Parathyroid adenoma (tissue), 2 donors: Measurements from ENCODE around the gene MTMR3.
"Not testable (repeated sequence)": the region's sequence is repeated elsewhere in the genome, so short reads cannot be mapped to it uniquely, and the experiment has no call there.

ENCODE experiments used
- H2AFZ ChIP-seq: fragments of 300-600 bp; sonication (generic); one replicate; pipeline ENCODE4 v1.7.0; 2017; ENCODE audit warnings: antibody characterized with exemption, mild to moderate bottlenecking
- H3K27ac ChIP-seq: fragments of 300-600 bp; sonication (generic); one replicate; pipeline ENCODE4 v1.7.0; 2017
- H3K27me3 ChIP-seq: fragments of 300-600 bp; sonication (generic); one replicate; pipeline ENCODE4 v1.7.0; 2017; ENCODE audit warnings: low read length; ENCODE audit not compliant: control insufficient read depth, insufficient read depth
- H3K36me3 ChIP-seq: fragments of 300-600 bp; sonication (generic); one replicate; pipeline ENCODE4 v1.7.0; 2017; ENCODE audit warnings: low read length; ENCODE audit not compliant: control insufficient read depth, insufficient read depth
- H3K4me1 ChIP-seq: fragments of 300-600 bp; sonication (generic); one replicate; pipeline ENCODE4 v1.7.0; 2017; ENCODE audit warnings: control low read depth
- H3K4me2 ChIP-seq: fragments of 300-600 bp; sonication (generic); one replicate; pipeline ENCODE4 v1.7.0; 2017; ENCODE audit warnings: low read length
- H3K4me3 ChIP-seq: fragments of 300-600 bp; sonication (generic); one replicate; pipeline ENCODE4 v1.7.0; 2017; ENCODE audit warnings: low read depth, low read length
- H3K79me2 ChIP-seq: fragments of 300-600 bp; sonication (generic); one replicate; pipeline ENCODE4 v1.7.0; 2017; ENCODE audit warnings: control low read depth
- H3K9ac ChIP-seq: fragments of 300-600 bp; sonication (generic); one replicate; pipeline ENCODE4 v1.7.0; 2017; ENCODE audit warnings: mild to moderate bottlenecking
- H3K9me3 ChIP-seq: fragments of 300-600 bp; sonication (generic); one replicate; pipeline ENCODE4 v1.7.0; 2017; ENCODE audit warnings: low read length; ENCODE audit not compliant: control insufficient read depth
- TF ChIP-seq, protein P1 (sequence below): fragments of 300-600 bp; sonication (generic); IDR thresholded peaks from one replicate; pipeline ENCODE4 v1.7.0; 2017; ENCODE audit warnings: antibody characterized with exemption, mild to moderate bottlenecking
- donor health status: primary hyperparathyroidism.

The MTMR3 gene

DNA sequence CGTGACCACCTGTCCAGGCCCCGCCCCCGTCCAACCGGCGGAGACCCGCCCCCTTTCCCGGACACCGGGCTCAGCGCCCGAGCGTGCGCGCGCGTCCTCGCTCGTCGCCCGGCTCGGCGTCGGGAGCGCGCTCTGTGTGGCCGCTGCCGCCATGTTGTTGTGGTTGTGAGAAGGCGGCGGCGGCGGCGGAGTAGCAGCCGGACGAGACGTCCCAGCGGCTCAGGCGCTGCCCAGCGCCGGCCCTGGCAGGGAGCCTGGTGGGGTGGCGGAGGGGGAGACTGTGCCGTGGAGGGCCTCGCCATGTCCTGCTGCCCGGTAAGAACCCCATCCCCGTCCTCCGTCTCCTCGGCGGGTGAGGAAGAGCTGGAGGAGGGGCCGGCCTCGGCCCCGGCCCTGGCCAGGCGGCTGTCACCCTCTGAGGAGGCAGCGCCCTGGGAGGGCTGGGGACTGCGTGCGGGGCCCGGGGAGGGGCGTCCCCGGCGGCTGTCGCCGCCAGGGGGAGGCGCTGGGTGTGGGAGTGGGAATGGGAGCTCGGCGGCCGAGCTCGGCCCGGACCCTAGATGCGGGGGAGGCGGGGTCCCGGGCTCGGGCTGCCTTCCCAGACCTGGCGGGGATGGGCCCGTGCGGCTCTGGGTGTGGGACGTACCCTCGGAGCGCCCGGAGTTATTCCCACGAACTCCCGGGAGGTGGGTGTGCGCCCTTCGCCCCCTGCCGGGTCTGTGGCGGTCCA, at the start of gene MTMR3:
Gene MTMR3, plus strand, starts transcription at position 130 of the 730 bp plus-strand sequence. CDS start 87,886 bp downstream, outside the sequence.
- H3K9ac ChIP-seq = no peak within 1 kb of the TSS
- peak within 1 kb of the TSS; percentile 85 for H3K27ac ChIP-seq
- peaks cover 10% of the 10 kb centered on the region for H3K79me2 ChIP-seq
- H3K4me3 ChIP-seq = peak within 1 kb of the TSS; percentile 95
- no peaks in the 10 kb centered on the region for H3K4me1 ChIP-seq
- TF ChIP-seq, protein P1, sequence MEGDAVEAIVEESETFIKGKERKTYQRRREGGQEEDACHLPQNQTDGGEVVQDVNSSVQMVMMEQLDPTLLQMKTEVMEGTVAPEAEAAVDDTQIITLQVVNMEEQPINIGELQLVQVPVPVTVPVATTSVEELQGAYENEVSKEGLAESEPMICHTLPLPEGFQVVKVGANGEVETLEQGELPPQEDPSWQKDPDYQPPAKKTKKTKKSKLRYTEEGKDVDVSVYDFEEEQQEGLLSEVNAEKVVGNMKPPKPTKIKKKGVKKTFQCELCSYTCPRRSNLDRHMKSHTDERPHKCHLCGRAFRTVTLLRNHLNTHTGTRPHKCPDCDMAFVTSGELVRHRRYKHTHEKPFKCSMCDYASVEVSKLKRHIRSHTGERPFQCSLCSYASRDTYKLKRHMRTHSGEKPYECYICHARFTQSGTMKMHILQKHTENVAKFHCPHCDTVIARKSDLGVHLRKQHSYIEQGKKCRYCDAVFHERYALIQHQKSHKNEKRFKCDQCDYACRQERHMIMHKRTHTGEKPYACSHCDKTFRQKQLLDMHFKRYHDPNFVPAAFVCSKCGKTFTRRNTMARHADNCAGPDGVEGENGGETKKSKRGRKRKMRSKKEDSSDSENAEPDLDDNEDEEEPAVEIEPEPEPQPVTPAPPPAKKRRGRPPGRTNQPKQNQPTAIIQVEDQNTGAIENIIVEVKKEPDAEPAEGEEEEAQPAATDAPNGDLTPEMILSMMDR = peak; percentile 33
- peak within 1 kb of the TSS; percentile 81 for H3K4me2 ChIP-seq
- no peaks in the 10 kb centered on the region for H3K36me3 ChIP-seq
- no peaks in the 10 kb centered on the region for H3K27me3 ChIP-seq
- peak within 1 kb of the TSS; percentile 93 for H2AFZ ChIP-seq
- no peaks in the 10 kb centered on the region for H3K9me3 ChIP-seq

DNA sequence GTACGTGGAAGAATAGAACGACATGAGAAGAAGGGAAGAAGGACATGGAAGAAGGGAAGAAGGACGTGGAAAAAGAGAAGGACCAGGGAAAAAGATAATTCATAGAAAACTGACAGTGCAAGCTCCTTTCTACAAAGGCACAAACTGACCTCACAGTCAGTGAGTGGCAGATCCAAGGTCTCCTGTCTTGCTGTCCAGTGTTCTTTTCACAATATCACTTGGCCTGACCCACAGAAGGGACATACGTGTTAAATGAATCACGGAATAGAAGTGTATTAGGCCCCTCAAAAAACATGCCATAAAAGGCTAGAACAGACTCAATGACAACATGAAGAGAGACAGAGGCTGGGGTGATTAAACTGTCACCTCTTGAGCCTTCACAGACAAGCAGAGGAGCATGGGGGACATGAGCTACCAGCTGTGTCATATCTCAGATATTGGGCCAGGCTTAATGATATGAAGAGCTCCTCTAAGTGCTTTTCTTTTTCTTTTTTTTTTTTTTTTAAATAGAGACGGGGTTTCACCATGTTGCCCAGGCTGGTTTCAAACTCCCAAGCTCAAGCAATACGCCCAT, 49.5 kb upstream of the MTMR3 start:
- no peak overlapping the region for H3K4me2 ChIP-seq
- no peaks in the 10 kb centered on the region for H3K36me3 ChIP-seq
- no peaks in the 10 kb centered on the region for H3K9me3 ChIP-seq
- H3K4me3 ChIP-seq = no peak overlapping the region
- H3K4me1 ChIP-seq = peaks cover under 1% of the 10 kb centered on the region
- no peaks in the 10 kb centered on the region for H3K27me3 ChIP-seq
- no peak overlapping the region for H3K27ac ChIP-seq
- H3K9ac ChIP-seq = no peak overlapping the region
- no peaks in the 10 kb centered on the region for H3K79me2 ChIP-seq
- H2AFZ ChIP-seq = no peak overlapping the region
- TF ChIP-seq, protein P1 = no peak

DNA sequence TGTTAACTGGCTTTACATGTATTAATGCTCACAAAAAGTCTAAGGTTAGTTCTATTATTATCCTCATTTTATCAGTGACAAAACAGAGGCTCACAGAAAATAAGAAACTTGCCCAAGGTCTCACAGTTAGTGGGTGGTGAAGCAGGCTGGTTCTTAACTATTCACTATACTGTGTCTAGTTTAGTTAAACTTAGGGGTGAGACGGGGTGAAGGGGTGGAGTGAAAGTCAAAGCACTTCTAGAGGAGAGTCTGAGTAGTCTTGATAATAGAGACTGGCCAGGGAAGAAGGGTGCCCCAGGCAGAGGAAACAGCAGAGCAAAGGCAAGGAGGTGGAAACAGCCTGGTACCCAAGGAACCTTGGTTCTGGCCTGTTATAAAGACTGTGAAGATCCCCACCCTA, 48.9 kb upstream of the MTMR3 start:
- Histone ChIP-seq H3K4me1 (peaks cover 4% of the 10 kb centered on the region), H3K4me2 (no peak overlapping the region), H3K36me3 (no peaks in the 10 kb centered on the region), H3K4me3 (no peak overlapping the region), H3K9me3 (no peaks in the 10 kb centered on the region), H3K9ac (no peak overlapping the region), H3K27me3 (no peaks in the 10 kb centered on the region), H3K27ac (no peak overlapping the region), H2AFZ (no peak overlapping the region), H3K79me2 (no peaks in the 10 kb centered on the region)
- TF ChIP-seq, protein P1 = no peak

DNA sequence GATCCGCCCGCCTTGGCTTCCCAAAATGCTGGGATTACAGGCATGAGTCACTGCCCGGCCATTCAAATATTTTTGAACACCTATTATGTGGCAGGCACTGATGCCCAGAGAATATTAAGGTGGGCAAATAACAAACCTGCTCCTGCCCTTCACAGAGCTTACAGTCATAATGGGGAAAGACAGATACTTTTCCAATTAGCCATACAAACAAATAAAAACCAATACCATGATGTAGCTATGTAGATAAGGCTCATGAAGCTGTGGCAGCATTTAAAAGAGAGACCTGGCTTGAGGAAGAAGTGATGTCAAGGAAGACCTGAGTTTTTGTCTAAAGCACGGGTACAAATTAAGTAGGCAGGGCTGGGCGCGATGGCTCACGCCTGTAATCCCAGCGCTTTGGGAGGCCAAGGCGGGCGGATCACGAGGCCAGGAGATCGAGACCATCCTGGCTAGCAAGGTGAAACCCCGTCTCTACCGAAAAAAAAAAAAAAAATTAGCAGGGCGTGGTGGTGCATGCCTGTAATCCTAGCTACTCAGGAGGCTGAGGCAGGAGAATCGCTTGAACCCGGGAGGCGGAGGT, 46.1 kb upstream of the MTMR3 start:
- H3K27me3 ChIP-seq, H3K36me3 ChIP-seq, H3K9me3 ChIP-seq, H3K4me3 ChIP-seq, H3K27ac ChIP-seq, H3K9ac ChIP-seq, H2AFZ ChIP-seq, H3K4me1 ChIP-seq, H3K79me2 ChIP-seq: not testable (repeated sequence)
- H3K4me2 ChIP-seq = peak overlapping the region; percentile 66

DNA sequence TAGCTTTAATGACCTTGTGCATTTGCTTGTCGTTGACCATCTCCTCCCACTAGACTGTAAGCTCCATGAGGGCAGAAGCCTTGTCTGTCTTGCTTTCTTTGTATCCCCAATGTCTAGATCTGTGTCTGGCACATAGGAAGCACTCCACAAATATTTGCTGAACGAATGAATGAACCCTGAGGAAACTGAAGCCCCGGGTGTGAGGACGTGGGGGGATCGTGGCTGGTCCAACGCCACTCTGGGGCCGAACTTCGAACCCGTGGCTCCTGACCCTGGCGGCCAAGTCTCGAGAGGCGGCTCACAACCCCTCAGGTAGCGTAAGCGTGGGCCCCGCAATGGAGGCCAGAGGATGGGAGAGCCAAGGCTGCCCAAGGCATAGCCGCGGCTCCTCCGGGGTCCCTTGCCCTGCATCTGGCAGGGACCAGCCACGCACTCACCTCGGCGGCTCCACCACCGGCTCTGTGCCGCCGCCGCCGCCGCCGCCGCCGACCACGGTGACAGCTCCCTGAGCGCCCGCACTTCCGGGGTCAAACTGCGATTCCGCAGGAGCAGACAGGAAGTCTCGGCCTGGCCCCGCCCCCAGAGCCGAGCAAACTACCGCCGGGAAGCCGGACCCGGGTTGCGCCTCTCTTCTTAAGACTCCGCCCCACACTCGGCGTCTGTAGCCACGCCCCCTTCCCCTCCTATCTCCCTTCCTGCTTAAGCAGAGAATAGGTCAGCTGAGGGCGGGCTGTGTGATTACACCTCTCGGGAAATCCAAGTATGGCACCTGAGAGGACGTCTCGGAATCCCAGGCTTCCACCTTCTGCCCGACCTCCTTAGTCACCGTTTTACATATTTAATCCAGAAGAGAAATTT, 45.0 kb upstream of the MTMR3 start, which contains the start of gene ASCC2:
Gene ASCC2, minus strand, starts transcription at position 534 of the 858 bp plus-strand sequence. CDS start 5,949 bp downstream, outside the sequence.
- no peaks in the 10 kb centered on the region for H3K36me3 ChIP-seq
- H3K4me1 ChIP-seq = peaks cover 4% of the 10 kb centered on the region
- H3K79me2 ChIP-seq = no peaks in the 10 kb centered on the region
- H3K27me3 ChIP-seq = no peaks in the 10 kb centered on the region
- no peaks in the 10 kb centered on the region for H3K9me3 ChIP-seq
- H3K4me2 ChIP-seq = peak within 1 kb of the TSS; percentile 66
- peak within 1 kb of the TSS; percentile 97 for H2AFZ ChIP-seq
- TF ChIP-seq, protein P1 = no peak
- H3K4me3 ChIP-seq = peak within 1 kb of the TSS; percentile 87
- H3K27ac ChIP-seq = peak within 1 kb of the TSS; percentile 83
- peak within 1 kb of the TSS; percentile 67 for H3K9ac ChIP-seq
